Stomach (tissue), 9 donors: ENCODE measurements around the gene KRTAP10-6. TPM values are rescaled to one million over a fixed set of nuclear protein-coding genes. Genes with fewer than 3 reads are reported as not detected.
"Not testable (repeated sequence)": the region's sequence is repeated elsewhere in the genome, so short reads cannot be mapped to it uniquely, and the experiment has no call there.

ENCODE experiments used
- DNase-seq, 2 donors: peaks; one replicate each; pipeline versions ENCODE4 v3.0.0 to v3.0.0-alpha.2; 2013 to 2019
- H3K27ac ChIP-seq, 5 donors: fragments of 200-600 bp in 4 of 5; sonication (generic) in 4 of 5; one replicate each; pipeline ENCODE4 v1.5.1; 2013 to 2019; ENCODE audit warnings: mild to moderate bottlenecking in 1 of 5, moderate library complexity in 1 of 5
- H3K27me3 ChIP-seq, 3 donors: fragments of 200-600 bp; sonication (generic); one replicate each; pipeline ENCODE4 v1.5.1; 2017 to 2019; ENCODE audit warnings: mixed run types in 1 of 3
- H3K36me3 ChIP-seq, 4 donors: fragments of 200-600 bp; sonication (generic); 1 replicate in 3 of 4; 2 replicates in 1 of 4; pipeline ENCODE4 v1.5.1; 2016 to 2019
- H3K4me1 ChIP-seq, 4 donors: fragments of 200-600 bp; sonication (generic); one replicate each; pipeline ENCODE4 v1.5.1; 2016 to 2019
- H3K4me3 ChIP-seq, 4 donors: fragments of 200-600 bp; sonication (generic) in 3 of 4; one replicate each; pipeline ENCODE4 v1.5.1; 2016 to 2019; ENCODE audit warnings: mild to moderate bottlenecking in 1 of 4
- H3K9me3 ChIP-seq, 4 donors: fragments of 200-600 bp; sonication (generic); one replicate each; pipeline ENCODE4 v1.5.1; 2016 to 2019
- CTCF ChIP-seq, 7 experiments: fragments of 450-650 bp in 4 of 7; fragments of 200-600 bp in 3 of 7; sonication (generic) in 3 of 7; IDR thresholded peaks; one replicate each; pipeline ENCODE4 v1.5.1; 2016 to 2019; ENCODE audit warnings: antibody characterized with exemption in 7 of 7, control low read depth in 2 of 7, mild to moderate bottlenecking in 1 of 7
- EP300 ChIP-seq: sonication (generic); formaldehyde crosslinking; IDR thresholded peaks from one replicate; pipeline ENCODE4 v1.6.1; 2017; ENCODE audit warnings: antibody characterized with exemption
- POLR2A ChIP-seq, 4 donors: fragments of 450-650 bp; IDR thresholded peaks; one replicate each; pipeline ENCODE4 v1.6.1; 2016; ENCODE audit warnings: antibody characterized with exemption in 4 of 4, control low read depth in 2 of 4, mild to moderate bottlenecking in 1 of 4, moderate library complexity in 1 of 4
- POLR2AphosphoS5 ChIP-seq, 3 donors: sonication (generic); formaldehyde crosslinking; IDR thresholded peaks; one replicate each; pipeline ENCODE4 v1.6.1; 2016; ENCODE audit warnings: antibody characterized with exemption in 3 of 3
- WGBS, 5 donors: extraction: QIAGEN DNeasy Blood & Tissue Kit in 3 of 5; methylation state at CpG; one replicate each; pipeline versions ENCODE4 v1.1.5 to v1.1.7; 2013 to 2018; 5-methylcytosine and 5-hydroxymethylcytosine counted together
- intact Hi-C: fragments of 100-400 bp; cut with DNase I; formaldehyde crosslinking; loops from one replicate; pipeline ENCODE4 v1.15.1; 2023; ENCODE audit warnings: low total_unique reads
- polyA plus RNA-seq, 3 donors: library from polyadenylated mRNA; stranded (reverse); fragments of 200-250 nt; gene quantifications; one replicate each; pipeline ENCODE4 v1.2.3, GENCODE V29; 2013
- total RNA-seq, 5 donors: library from RNA; depleted of rRNA; stranded (reverse); fragments of >200 nt; gene quantifications; one replicate each; pipeline versions ENCODE4 v1.1.0 to v1.2.3, GENCODE V29; 2014 to 2016
- donor health status: healthy with polysubstance abuse.
- donor health status: Bipolar disorder and iron deficiency.
- donor health status: healthy.

The KRTAP10-6 gene
- total and polyA plus RNA-seq, 8 donors, result not detected

GRCh38 chr21:44611551-44611950 lies 19.2 kb upstream of the KRTAP10-6 start:
- Histone ChIP-seq H3K4me3 (no peak overlapping the region), H3K36me3 (no peaks in the 10 kb centered on the region), H3K27me3 (peaks cover 0 to 46% (median 0%) of the 10 kb centered on the region in 3 donors), H3K4me1 (no peaks in the 10 kb centered on the region), H3K27ac (no peak overlapping the region), H3K9me3 (peaks cover 4 to 34% (median 31%) of the 10 kb centered on the region in 4 donors)
- WGBS, 5 donors, result 74 to 83% (median 80%) methylated on average over 2 to 4 of the region's 4 CpGs
- no peak for DNase-seq
- no peak for TF ChIP-seq POLR2AphosphoS5 (IDR thresholded peaks at IDR 0.05)
- TF ChIP-seq CTCF (IDR thresholded peaks at IDR 0.05), result no peak
- no peak for TF ChIP-seq EP300
- TF ChIP-seq POLR2A (IDR thresholded peaks at IDR 0.05), result no peak
- intact Hi-C loops, result no loop called here

GRCh38 chr21:44610157-44610843 lies 18.0 kb upstream of the KRTAP10-6 start:
- H3K27ac ChIP-seq, H3K4me3 ChIP-seq, DNase-seq, H3K36me3 ChIP-seq, intact Hi-C loops, H3K4me1 ChIP-seq: not testable (repeated sequence)
- 89 to 97% (median 94%) methylated on average over 7 of the region's 7 CpGs for WGBS, 5 donors
- peaks cover 0 to 39% (median 0%) of the 10 kb centered on the region in 3 donors for H3K27me3 ChIP-seq
- peaks cover 4 to 36% (median 32%) of the 10 kb centered on the region in 4 donors for H3K9me3 ChIP-seq

- peaks cover 0 to 36% (median 3%) of the 10 kb centered on the region in 3 donors for H3K27me3 ChIP-seq
- DNase-seq, result no peak
- intact Hi-C loops, result no loop called here
- no peaks in the 10 kb centered on the region for H3K36me3 ChIP-seq
- H3K9me3 ChIP-seq, result peaks cover 4 to 36% (median 35%) of the 10 kb centered on the region in 4 donors
- H3K4me3 ChIP-seq, result no peak overlapping the region
- TF ChIP-seq CTCF (IDR thresholded peaks at IDR 0.05) (no peak), EP300 (no peak), POLR2AphosphoS5 (IDR thresholded peaks at IDR 0.05) (no peak), POLR2A (IDR thresholded peaks at IDR 0.05) (no peak)
- H3K4me1 ChIP-seq, result no peaks in the 10 kb centered on the region
- no peak overlapping the region for H3K27ac ChIP-seq
Observed at GRCh38 chr21:44609193-44609592, 16.9 kb upstream of the KRTAP10-6 start.

GRCh38 chr21:44606495-44606894 lies 14.2 kb upstream of the KRTAP10-6 start:
- Histone ChIP-seq H3K36me3 (no peaks in the 10 kb centered on the region), H3K4me1 (no peaks in the 10 kb centered on the region), H3K27ac (no peak overlapping the region), H3K27me3 (peaks cover 0 to 35% (median 9%) of the 10 kb centered on the region in 3 donors), H3K4me3 (no peak overlapping the region), H3K9me3 (peaks cover 4 to 35% (median 28%) of the 10 kb centered on the region in 4 donors)
- intact Hi-C loops, result no loop called here
- 71 to 80% (median 76%) methylated on average over 4 of the region's 4 CpGs for WGBS, 5 donors
- DNase-seq, result no peak
- TF ChIP-seq EP300 (no peak), CTCF (IDR thresholded peaks at IDR 0.05) (no peak)

DNA sequence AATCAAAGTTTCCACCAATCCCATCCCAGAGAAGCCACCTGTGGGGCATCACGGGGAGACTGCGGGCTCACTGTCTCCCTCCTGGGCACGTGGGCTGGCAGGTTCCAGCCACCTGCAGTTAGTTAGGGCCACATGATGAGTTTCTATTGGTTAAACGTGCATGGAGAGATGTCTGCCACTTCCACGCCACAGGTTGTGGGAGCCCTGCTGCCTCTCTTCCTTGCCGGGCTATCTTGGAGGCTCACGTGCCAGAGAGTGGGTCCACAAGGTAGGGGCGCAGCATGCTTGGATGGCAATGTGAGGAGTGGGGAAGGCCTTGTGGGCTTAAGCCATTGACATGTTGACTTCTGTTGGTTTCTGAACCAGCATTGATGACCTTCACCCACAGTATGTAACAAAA lies 11.6 kb upstream of the KRTAP10-6 start:
- H3K27me3 ChIP-seq, result peaks cover 0 to 53% (median 13%) of the 10 kb centered on the region in 3 donors
- WGBS, 5 donors, result 81 to 90% (median 85%) methylated on average over 8 of the region's 8 CpGs
- H3K36me3 ChIP-seq, result no peaks in the 10 kb centered on the region
- DNase-seq, result no peak
- H3K27ac ChIP-seq, result no peak overlapping the region
- intact Hi-C loops, result no loop called here
- TF ChIP-seq CTCF (IDR thresholded peaks at IDR 0.05) (no peak), POLR2A (IDR thresholded peaks at IDR 0.05) (no peak), POLR2AphosphoS5 (IDR thresholded peaks at IDR 0.05) (no peak), EP300 (no peak)
- no peaks in the 10 kb centered on the region for H3K4me1 ChIP-seq
- peaks cover 0 to 22% (median 3%) of the 10 kb centered on the region in 4 donors for H3K9me3 ChIP-seq
- no peak overlapping the region for H3K4me3 ChIP-seq
